SK-N-SH (cell line): ENCODE data around the gene FCER1G. TPM values are rescaled to one million over a fixed set of nuclear protein-coding genes. Genes with fewer than 3 reads are reported as not detected.

ENCODE experiments used
- CTCF ChIA-PET: fragments of 300-600, 350-600 bp; formaldehyde crosslinking; extraction: SDS; loops from one replicate; lab custom pipeline; 2021; lab: Yijun Ruan, JAX
- POLR2A ChIA-PET: fragments of 350-600 bp; sonication (Branson Sonifier 250); formaldehyde crosslinking; extraction: SDS; loops from one replicate; lab custom pipeline; 2020; ENCODE audit warnings: antibody characterized with exemption, inconsistent platforms; lab: Yijun Ruan, JAX
- DNase-seq: peaks from one replicate; pipeline ENCODE4 v3.0.0; 2012
- H2AFZ ChIP-seq: fragments of 200-600 bp; sonication (generic); 2 replicates; pipeline ENCODE4 v1.8.1; 2016; ENCODE audit warnings: antibody characterized with exemption, mild to moderate bottlenecking, low read depth
- H3F3A ChIP-seq: fragments of 200-600 bp; sonication (generic); replicated peaks from 2 replicates; pipeline ENCODE3; 2016; ENCODE audit warnings: antibody characterized with exemption, mild to moderate bottlenecking; ENCODE audit not compliant: insufficient read depth
- H3K27ac ChIP-seq, 2 experiments: fragments of 200-500 bp in 1 of 2; fragments of 200-600 bp in 1 of 2; sonication (Bioruptor generic) in 1 of 2; sonication (generic), shearing (Covaris generic) in 1 of 2; 2 replicates each; pipeline versions ENCODE4 v1.5.1 to v1.6.1; 2014 to 2016; ENCODE audit warnings: low read depth in 2 of 2, inconsistent platforms in 1 of 2, low read length in 1 of 2, mild to moderate bottlenecking in 1 of 2, mixed read lengths in 1 of 2
- H3K27me3 ChIP-seq: fragments of 200-600 bp; sonication (generic), shearing (Covaris generic); 2 replicates; pipeline ENCODE4 v1.6.1; 2016; ENCODE audit warnings: mixed run types; ENCODE audit not compliant: insufficient read depth
- H3K36me3 ChIP-seq, 2 experiments: fragments of 200-500 bp in 1 of 2; fragments of 200-600 bp in 1 of 2; sonication (Bioruptor generic) in 1 of 2; sonication (generic) in 1 of 2; replicated peaks in 1 of 2; 2 replicates each; pipeline versions ENCODE3 to v1.5.1; 2014 to 2016; ENCODE audit warnings: low read length in 1 of 2, mild to moderate bottlenecking in 1 of 2; ENCODE audit not compliant: insufficient read depth in 2 of 2, control insufficient read depth in 1 of 2
- H3K4me1 ChIP-seq, 2 experiments: fragments of 200-500 bp in 1 of 2; fragments of 200-600 bp in 1 of 2; sonication (Bioruptor generic) in 1 of 2; sonication (generic), shearing (Covaris generic) in 1 of 2; 2 replicates each; pipeline versions ENCODE4 v1.5.1 to v1.6.1; 2014 to 2016; ENCODE audit warnings: low read depth in 1 of 2, low read length in 1 of 2, mixed run types in 1 of 2; ENCODE audit not compliant: insufficient read depth in 2 of 2, control insufficient read depth in 1 of 2
- H3K4me2 ChIP-seq: fragments of 200-600 bp; sonication (generic), shearing (Covaris generic); 2 replicates; pipeline ENCODE4 v1.6.1; 2017; ENCODE audit warnings: mixed run types
- H3K4me3 ChIP-seq, 2 experiments: fragments of 200-500 bp in 1 of 2; fragments of 200-600 bp in 1 of 2; sonication (Bioruptor generic) in 1 of 2; sonication (generic), shearing (Covaris generic) in 1 of 2; 2 replicates each; pipeline versions ENCODE4 v1.5.1 to v1.8.1; 2014 to 2016; ENCODE audit warnings: low read depth in 2 of 2, inconsistent platforms in 1 of 2, low read length in 1 of 2, mild to moderate bottlenecking in 1 of 2, mixed read lengths in 1 of 2, moderate library complexity in 1 of 2
- H3K79me2 ChIP-seq: fragments of 200-600 bp; sonication (generic); 2 replicates; pipeline ENCODE4 v1.8.1; 2017; ENCODE audit warnings: mild to moderate bottlenecking; ENCODE audit not compliant: insufficient read depth
- H3K9ac ChIP-seq: fragments of 200-600 bp; sonication (generic); 2 replicates; pipeline ENCODE4 v1.6.1; 2017; ENCODE audit warnings: mixed run types
- H3K9me2 ChIP-seq: fragments of 200-600 bp; sonication (generic); 2 replicates; pipeline ENCODE4 v1.6.1; 2017; ENCODE audit warnings: mixed run types
- H3K9me3 ChIP-seq: fragments of 200-600 bp; sonication (generic); 2 replicates; pipeline ENCODE4 v1.6.1; 2017; ENCODE audit warnings: mixed run types, mild to moderate bottlenecking, moderate library complexity
- H4K20me1 ChIP-seq: fragments of 200-600 bp; sonication (generic); 2 replicates; pipeline ENCODE4 v1.6.1; 2017; ENCODE audit warnings: mild to moderate bottlenecking, mixed run types; ENCODE audit not compliant: insufficient read depth
- EP300 ChIP-seq, 2 experiments: IDR thresholded peaks; 2 replicates each; pipeline versions ENCODE4 v1.4.0 to v1.6.1; 2012; ENCODE audit warnings: borderline replicate concordance in 1 of 2, low read depth in 1 of 2, low read length in 1 of 2
- EZH2phosphoT487 ChIP-seq: fragments of 200-600 bp; sonication (generic); IDR thresholded peaks from 2 replicates; pipeline ENCODE4 v1.6.1; 2017; ENCODE audit warnings: low read depth, mixed run types, mild to moderate bottlenecking, antibody characterized with exemption, moderate library complexity, borderline replicate concordance
- FOXJ3 ChIP-seq: sonication (generic); formaldehyde crosslinking; IDR thresholded peaks from 2 replicates; pipeline ENCODE4 v1.5.1; 2020; ENCODE audit warnings: mild to moderate bottlenecking, missing genetic modification reagents
- GABPA ChIP-seq: IDR thresholded peaks from 2 replicates; pipeline ENCODE4 v1.4.0; 2012; ENCODE audit warnings: low read depth, mild to moderate bottlenecking
- GATA2 ChIP-seq: sonication (generic); formaldehyde crosslinking; IDR thresholded peaks from 2 replicates; pipeline ENCODE4 v1.5.0; 2020; ENCODE audit warnings: mild to moderate bottlenecking, missing genetic modification reagents
- JUND ChIP-seq: IDR thresholded peaks from 2 replicates; pipeline ENCODE4 v1.4.0; 2012
- NFIC ChIP-seq: IDR thresholded peaks from 2 replicates; pipeline ENCODE4 v1.4.0; 2012; ENCODE audit warnings: borderline replicate concordance
- POLR2AphosphoS5 ChIP-seq: IDR thresholded peaks from 2 replicates; pipeline ENCODE4 v1.6.1; 2012; ENCODE audit warnings: low read depth, low read length
- RAD21 ChIP-seq: IDR thresholded peaks from 2 replicates; pipeline ENCODE4 v1.6.1; 2012; ENCODE audit warnings: mild to moderate bottlenecking, low read length
- RFX5 ChIP-seq: IDR thresholded peaks from 2 replicates; pipeline ENCODE4 v1.6.1; 2012; ENCODE audit warnings: mild to moderate bottlenecking, improper control_type of control experiment, low read length
- SMC3 ChIP-seq: IDR thresholded peaks from 2 replicates; pipeline ENCODE4 v1.6.1; 2012; ENCODE audit warnings: low read depth, low read length, improper control_type of control experiment
- TCF12 ChIP-seq: IDR thresholded peaks from 2 replicates; pipeline ENCODE4 v1.4.0; 2012
- YY1 ChIP-seq: IDR thresholded peaks from 2 replicates; pipeline ENCODE4 v1.4.0; 2012; ENCODE audit warnings: low read depth, mild to moderate bottlenecking
- ZBTB33 ChIP-seq: IDR thresholded peaks from 2 replicates; pipeline ENCODE4 v1.4.0; 2012; ENCODE audit warnings: low read depth, borderline replicate concordance
- WGBS: methylation state at CpG from one replicate; pipeline ENCODE4 v1.1.6; 2017; ENCODE audit warnings: low lambda C conversion rate; 5-methylcytosine and 5-hydroxymethylcytosine counted together
- polyA plus RNA-seq, 3 experiments: library from polyadenylated mRNA; depleted of rRNA; stranded (reverse); fragments of >200 nt; gene quantifications; 2 replicates each; pipeline ENCODE4 v1.2.3, GENCODE V29; 2012
- TF ChIP-seq, protein P1 (sequence below): fragments of 150-350 bp; IDR thresholded peaks from 2 replicates; pipeline ENCODE4 v1.6.1; 2016; ENCODE audit warnings: mild to moderate bottlenecking, low read depth, low read length
- TF ChIP-seq, protein P2 (sequence below): fragments of 200-600 bp; sonication (generic); IDR thresholded peaks from 2 replicates; pipeline ENCODE4 v1.6.1; 2017; ENCODE audit warnings: antibody characterized with exemption, mild to moderate bottlenecking, moderate library complexity
- TF ChIP-seq, protein P3 (sequence below): IDR thresholded peaks from 2 replicates; pipeline ENCODE4 v1.4.0; 2012; ENCODE audit warnings: low read depth, borderline replicate concordance

The FCER1G gene
- polyA plus RNA-seq, 1 of the 3 experiments (the other 2 are of a cell fraction) = 0.61 TPM

DNA sequence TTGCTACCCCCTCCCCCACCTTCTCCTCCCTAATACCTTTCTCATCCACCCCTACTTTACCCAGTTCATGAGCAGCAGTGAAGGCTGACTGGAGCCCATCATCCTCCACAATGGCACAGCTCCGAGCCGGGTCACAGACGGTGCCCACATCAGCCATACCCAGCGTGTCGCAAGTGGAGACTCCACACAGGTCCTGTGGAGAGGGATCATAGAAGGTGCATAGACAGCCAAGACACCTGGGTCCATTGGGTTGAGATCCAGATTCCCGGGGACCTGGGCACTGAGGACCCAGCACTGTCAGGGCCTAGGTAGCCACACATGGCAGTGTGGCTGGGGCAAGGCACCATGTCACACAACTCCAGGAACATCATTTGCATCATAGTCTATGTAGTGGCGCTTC is 19.0 kb upstream of the FCER1G start:
- DNase-seq = no peak
- no peak overlapping the region for H2AFZ ChIP-seq
- H3K79me2 ChIP-seq = no peaks in the 10 kb centered on the region
- no peaks in the 10 kb centered on the region for H3K9me2 ChIP-seq
- ChIA-PET POLR2A (interaction anchor here (1.3 kb wide), 1 partner anchor 42 kb away, joined by 3 read pairs; the partner anchor contains the start of gene UFC1), CTCF (interaction anchor here (1.0 to 7.0 kb wide), 2 partner anchors 15 to 21 kb away, joined by 3 to 62 read pairs; no protein-coding TSS in a partner anchor)
- no peaks in the 10 kb centered on the region for H3K9me3 ChIP-seq
- H3K4me1 ChIP-seq = peaks cover 28 to 68% of the 10 kb centered on the region in 2 experiments
- peaks cover 4% of the 10 kb centered on the region for H3F3A ChIP-seq
- no peaks in the 10 kb centered on the region for H3K27me3 ChIP-seq
- peak overlapping the region in 1 of 2 experiments; percentile 99; a peak in 2 of 4 replicates for H3K27ac ChIP-seq
- H3K4me3 ChIP-seq = no peak overlapping the region
- H4K20me1 ChIP-seq = no peaks in the 10 kb centered on the region
- peaks cover 0 to 15% of the 10 kb centered on the region in 2 experiments for H3K36me3 ChIP-seq
- H3K4me2 ChIP-seq = no peak overlapping the region
- WGBS = 98% methylated on average over 6 of the region's 7 CpGs
- no peak overlapping the region for H3K9ac ChIP-seq
- TF ChIP-seq NFIC = no peak
- TF ChIP-seq RFX5 = no peak
- no peak for TF ChIP-seq EZH2phosphoT487
- TF ChIP-seq ZBTB33 = no peak
- no peak for TF ChIP-seq POLR2AphosphoS5
- TF ChIP-seq GATA2 (CRISPR knock-in tag) = no peak
- TF ChIP-seq, protein P1, sequence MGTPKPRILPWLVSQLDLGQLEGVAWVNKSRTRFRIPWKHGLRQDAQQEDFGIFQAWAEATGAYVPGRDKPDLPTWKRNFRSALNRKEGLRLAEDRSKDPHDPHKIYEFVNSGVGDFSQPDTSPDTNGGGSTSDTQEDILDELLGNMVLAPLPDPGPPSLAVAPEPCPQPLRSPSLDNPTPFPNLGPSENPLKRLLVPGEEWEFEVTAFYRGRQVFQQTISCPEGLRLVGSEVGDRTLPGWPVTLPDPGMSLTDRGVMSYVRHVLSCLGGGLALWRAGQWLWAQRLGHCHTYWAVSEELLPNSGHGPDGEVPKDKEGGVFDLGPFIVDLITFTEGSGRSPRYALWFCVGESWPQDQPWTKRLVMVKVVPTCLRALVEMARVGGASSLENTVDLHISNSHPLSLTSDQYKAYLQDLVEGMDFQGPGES = no peak
- TF ChIP-seq EP300 (IDR thresholded peaks at IDR 0.05; ENCODE audit: borderline replicate concordance in 1 of 2, low read depth in 1 of 2, low read length in 1 of 2) = no peak
- no peak for TF ChIP-seq FOXJ3 (CRISPR knock-in tag)
- TF ChIP-seq, protein P2, sequence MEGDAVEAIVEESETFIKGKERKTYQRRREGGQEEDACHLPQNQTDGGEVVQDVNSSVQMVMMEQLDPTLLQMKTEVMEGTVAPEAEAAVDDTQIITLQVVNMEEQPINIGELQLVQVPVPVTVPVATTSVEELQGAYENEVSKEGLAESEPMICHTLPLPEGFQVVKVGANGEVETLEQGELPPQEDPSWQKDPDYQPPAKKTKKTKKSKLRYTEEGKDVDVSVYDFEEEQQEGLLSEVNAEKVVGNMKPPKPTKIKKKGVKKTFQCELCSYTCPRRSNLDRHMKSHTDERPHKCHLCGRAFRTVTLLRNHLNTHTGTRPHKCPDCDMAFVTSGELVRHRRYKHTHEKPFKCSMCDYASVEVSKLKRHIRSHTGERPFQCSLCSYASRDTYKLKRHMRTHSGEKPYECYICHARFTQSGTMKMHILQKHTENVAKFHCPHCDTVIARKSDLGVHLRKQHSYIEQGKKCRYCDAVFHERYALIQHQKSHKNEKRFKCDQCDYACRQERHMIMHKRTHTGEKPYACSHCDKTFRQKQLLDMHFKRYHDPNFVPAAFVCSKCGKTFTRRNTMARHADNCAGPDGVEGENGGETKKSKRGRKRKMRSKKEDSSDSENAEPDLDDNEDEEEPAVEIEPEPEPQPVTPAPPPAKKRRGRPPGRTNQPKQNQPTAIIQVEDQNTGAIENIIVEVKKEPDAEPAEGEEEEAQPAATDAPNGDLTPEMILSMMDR = no peak
- no peak for TF ChIP-seq SMC3
- TF ChIP-seq YY1 = no peak
- TF ChIP-seq, protein P3, sequence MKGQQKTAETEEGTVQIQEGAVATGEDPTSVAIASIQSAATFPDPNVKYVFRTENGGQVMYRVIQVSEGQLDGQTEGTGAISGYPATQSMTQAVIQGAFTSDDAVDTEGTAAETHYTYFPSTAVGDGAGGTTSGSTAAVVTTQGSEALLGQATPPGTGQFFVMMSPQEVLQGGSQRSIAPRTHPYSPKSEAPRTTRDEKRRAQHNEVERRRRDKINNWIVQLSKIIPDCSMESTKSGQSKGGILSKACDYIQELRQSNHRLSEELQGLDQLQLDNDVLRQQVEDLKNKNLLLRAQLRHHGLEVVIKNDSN = no peak
- no peak for TF ChIP-seq RAD21
- no peak for TF ChIP-seq GABPA
- no peak for TF ChIP-seq JUND
- no peak for TF ChIP-seq TCF12
